HTR-8/SVneo (cell line): ENCODE measurements around the gene ZNF280A.
"Not testable (repeated sequence)": the region's sequence is repeated elsewhere in the genome, so short reads cannot be mapped to it uniquely, and the experiment has no call there.

ENCODE experiments used
- DNase-seq: peaks from one replicate; pipeline ENCODE4 v3.0.0; 2011; ENCODE audit warnings: low spot score, mixed read lengths; ENCODE audit not compliant: insufficient read length
- FAIRE-seq: peaks from 2 replicates; lab custom pipeline; 2011; peaks lifted over from hg19 to GRCh38; lab: Jason Lieb, UNC

The ZNF280A gene

GRCh38 chr22:22547226-22547625, 27.2 kb upstream of the ZNF280A start:
- no peak for FAIRE-seq
- DNase-seq: no peak

DNA sequence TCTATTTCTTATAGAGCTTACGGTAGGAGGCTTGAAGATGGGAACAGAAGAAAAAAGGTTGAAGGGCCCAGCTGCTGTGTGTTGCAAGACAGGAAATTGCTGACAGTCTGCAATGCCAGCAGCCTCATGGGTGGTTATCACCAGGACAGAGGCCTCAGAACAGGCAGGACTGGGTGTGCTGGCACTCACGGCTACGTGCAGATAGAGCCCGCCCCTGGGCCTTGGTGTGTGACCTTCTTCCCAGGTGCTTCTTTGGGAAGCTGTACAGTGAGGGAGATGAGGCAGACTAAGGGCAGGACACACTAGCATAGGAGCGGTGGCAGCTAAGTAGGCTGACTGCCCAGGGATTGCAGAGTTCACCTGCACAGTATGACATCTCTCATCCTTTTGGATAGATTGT, 26.4 kb upstream of the ZNF280A start:
- no peak for FAIRE-seq
- no peak for DNase-seq

DNA sequence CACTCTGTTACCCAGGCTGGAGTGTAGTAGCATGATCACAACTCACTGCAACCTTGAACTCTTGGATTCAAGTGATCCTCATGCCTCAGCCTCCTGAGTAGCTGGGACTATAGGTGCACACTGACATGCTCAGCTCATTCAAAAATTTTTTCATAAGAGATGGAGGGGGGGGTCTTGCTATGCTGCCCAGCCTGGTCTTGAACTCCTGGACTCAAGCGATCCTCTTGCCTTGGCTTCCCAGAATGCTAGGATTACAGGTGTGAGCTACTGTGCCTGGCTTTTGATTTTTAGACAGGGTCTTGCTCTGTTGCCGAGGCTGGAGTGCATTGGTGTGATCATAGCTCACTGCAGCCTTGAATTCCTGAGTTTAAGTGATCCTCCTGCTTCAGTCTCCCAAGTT, 25.0 kb upstream of the ZNF280A start:
- DNase-seq (no peak), FAIRE-seq (no peak)

- no peak for FAIRE-seq
- no peak for DNase-seq
Observed at GRCh38 chr22:22538226-22538989, 18.3 kb upstream of the ZNF280A start.

DNA sequence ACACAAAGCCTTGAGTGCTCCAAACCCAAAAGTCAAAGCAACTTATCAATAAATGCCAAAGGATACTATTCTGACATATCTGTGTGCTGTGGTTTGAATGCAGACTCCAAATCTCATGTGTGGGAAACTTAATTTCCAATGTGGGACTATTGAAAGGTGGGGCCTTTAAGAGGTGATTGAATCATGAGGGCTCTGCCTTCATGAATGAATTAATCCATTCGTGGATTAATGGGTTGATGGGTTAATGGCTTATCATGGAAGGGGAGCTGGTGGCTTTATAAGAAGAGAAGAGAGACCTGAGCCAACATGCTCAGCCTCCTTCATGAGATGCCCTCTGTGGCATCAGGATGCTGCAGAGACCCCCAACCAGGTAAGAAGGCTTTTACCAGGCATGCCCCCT, 16.8 kb upstream of the ZNF280A start:
- DNase-seq: no peak
- no peak for FAIRE-seq

DNA sequence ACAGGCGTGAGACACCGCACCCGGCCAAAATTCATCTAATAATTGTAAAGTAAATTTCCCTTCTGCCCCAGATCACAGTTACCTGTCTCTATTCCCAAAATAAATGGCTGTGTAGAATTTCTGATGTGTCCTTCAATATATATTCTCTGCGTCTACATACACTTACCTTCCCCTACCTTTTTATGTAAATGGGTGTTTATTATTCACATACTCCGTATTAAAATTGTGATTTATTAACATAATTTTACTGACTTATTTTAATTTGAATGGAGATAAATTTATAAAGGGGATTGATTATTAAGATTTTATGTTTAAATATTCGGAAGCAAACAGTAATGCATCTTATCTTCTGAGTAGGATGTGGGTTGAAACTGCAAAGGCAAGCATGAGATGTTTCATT, 16.4 kb upstream of the ZNF280A start:
- FAIRE-seq (no peak), DNase-seq (no peak)

GRCh38 chr22:22535662-22536061, 15.6 kb upstream of the ZNF280A start:
- DNase-seq (no peak), FAIRE-seq (no peak)

DNA sequence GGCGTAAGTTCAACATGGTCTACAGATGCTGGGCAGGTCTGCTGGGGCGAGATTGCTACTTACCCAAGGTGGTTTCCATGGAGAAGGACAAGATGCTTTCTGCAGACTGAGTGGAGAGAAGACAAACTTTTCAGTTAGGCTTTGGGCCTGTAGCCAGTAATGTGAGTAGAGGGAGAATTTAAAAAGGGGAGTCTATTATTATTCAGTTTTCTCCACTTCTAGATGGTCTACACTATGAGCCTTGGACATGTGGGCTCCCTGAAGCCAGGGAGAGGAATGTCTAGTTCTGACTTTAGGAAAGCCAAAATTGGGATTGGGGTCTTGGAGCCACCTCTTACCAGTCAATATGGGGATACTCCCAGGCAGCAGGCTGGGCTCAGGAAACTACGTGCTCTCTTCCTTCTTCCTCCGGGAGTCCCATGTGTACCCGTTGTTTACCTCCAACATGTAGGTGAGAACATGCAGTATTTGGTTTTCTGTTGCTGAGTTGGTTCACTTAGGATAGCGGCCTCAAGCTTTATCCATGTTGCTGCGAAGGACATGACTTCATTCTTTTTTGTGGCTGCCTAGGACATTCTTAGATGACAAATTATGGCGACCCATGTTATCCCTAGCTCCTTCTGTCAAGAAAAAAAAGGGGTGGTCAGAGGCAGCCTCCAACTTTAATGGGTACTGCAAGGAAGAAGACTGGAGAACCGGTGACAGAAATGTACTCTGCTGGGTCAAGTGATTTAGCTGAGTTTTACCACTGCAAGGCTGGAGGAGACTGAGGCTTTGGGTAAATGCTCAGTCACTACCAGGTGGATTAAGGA, 14.7 kb upstream of the ZNF280A start:
- DNase-seq (no peak), FAIRE-seq (no peak)

DNA sequence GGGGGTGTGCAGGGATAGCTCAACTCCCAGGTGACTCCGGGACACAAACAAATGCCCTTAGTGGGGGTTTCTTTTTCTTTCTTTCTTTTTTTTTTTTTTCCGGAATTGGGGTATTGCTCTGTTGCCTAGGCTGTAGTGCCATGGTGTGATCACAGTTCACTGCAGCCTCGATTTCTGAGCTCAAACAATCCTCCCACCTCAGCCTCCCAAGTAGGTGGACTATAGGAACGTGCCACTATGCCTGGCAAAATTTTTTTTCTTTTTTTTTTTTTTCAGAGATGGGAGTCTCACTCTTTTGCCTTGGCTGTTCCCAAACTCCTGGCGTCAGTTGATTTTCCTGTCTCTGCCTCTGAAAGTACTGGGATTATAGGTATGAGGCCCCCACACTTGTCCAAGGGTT, 13.8 kb upstream of the ZNF280A start:
- no peak for DNase-seq
- FAIRE-seq: no peak

- DNase-seq: no peak
- FAIRE-seq: no peak
Observed at GRCh38 chr22:22533417-22533816, 13.3 kb upstream of the ZNF280A start.

- not testable (repeated sequence) for FAIRE-seq, DNase-seq
Observed at GRCh38 chr22:22532547-22533071, 12.5 kb upstream of the ZNF280A start.

GRCh38 chr22:22531770-22532546, 11.9 kb upstream of the ZNF280A start:
- DNase-seq (no peak), FAIRE-seq (no peak)

DNA sequence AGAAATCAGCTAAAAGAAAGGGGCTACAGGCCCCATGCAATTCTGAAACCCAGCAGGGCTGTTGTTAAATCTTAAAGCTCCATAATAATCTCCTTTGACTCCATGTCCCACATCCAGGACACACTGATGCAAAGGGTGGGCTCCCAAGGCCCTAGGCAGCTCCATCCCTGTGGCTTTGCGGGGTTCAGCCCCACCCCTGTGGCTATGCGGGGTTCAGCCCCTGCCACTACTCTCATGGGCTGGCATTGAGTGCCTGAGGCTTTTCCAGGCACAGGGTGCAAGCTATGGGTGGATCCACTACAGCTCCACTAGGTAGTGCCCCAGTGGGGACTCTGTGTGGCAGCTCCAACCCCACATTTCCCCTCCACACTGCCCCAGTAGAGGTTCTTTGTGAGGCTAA, 8.7 kb upstream of the ZNF280A start:
- DNase-seq (no peak), FAIRE-seq (no peak)

- FAIRE-seq (no peak), DNase-seq (no peak)
Observed at GRCh38 chr22:22527312-22527711, 7.2 kb upstream of the ZNF280A start.

GRCh38 chr22:22526125-22526912, 6.2 kb upstream of the ZNF280A start:
- no peak for FAIRE-seq
- DNase-seq: no peak

GRCh38 chr22:22523494-22523893, 3.4 kb upstream of the ZNF280A start:
- FAIRE-seq: no peak

GRCh38 chr22:22521631-22522030, 1.6 kb upstream of the ZNF280A start:
- FAIRE-seq (no peak), DNase-seq (no peak)

More at GRCh38 chr22:22523494-22523893, 3.4 kb upstream of the ZNF280A start:
- DNase-seq: no peak

- FAIRE-seq: no peak
- no peak for DNase-seq
Observed at GRCh38 chr22:22520667-22521602, 865 bp upstream of the ZNF280A start.

DNA sequence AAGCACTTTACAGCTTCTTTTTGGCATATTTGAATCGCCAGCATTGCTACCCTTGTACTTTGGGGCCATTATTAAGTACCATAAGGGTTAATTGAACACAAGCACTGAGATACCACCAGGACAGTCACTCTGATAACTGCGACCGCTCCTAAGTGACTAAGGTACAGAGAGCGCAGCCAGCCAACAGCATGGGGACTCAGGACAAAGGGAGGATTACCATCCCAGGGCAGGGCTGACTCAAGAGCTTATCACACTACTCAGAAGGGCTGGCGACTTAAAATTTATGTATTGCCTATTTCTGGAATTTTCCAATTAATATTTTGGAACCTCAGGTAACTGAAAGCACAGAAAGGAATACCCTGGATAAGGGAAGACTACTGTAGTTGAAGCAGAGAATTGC, 479 bp downstream of the ZNF280A start:
- no peak for DNase-seq
- FAIRE-seq: no peak
